ENCODE results near the gene ERBIN.
A peak's percentile ranks its signal among the peaks of the same experiment; 100 is the strongest.
"Not testable (repeated sequence)": the region's sequence is repeated elsewhere in the genome, so short reads cannot be mapped to it uniquely, and the experiment has no call there.

The ERBIN gene

GRCh38 chr5:65895891-65896290, 30.5 kb upstream of the ERBIN start:
- Histone ChIP-seq H3K27ac (ENCODE audit: low read depth, low read length) (no peak overlapping the region), H3K9me3 (ENCODE audit: control insufficient read depth in 1 of 2, low read length in 2 of 2) (no peaks in the 10 kb centered on the region), H3K4me3 (ENCODE audit: low read depth in 1 of 2, low read length in 2 of 2) (no peak overlapping the region), H3K9ac (ENCODE audit: low read depth in 1 of 2, low read length in 2 of 2) (no peak overlapping the region), H3K4me1 (ENCODE audit: control insufficient read depth in 1 of 2, insufficient read depth in 2 of 2, low read length in 2 of 2) (peaks cover 0 to 3% of the 10 kb centered on the region in 2 donors), H3K27me3 (ENCODE audit: control insufficient read depth in 1 of 2, insufficient read depth in 2 of 2, low read length in 2 of 2) (peaks cover 0 to 14% of the 10 kb centered on the region in 2 donors), H3K36me3 (ENCODE audit: control insufficient read depth in 1 of 2, insufficient read depth in 2 of 2, low read length in 2 of 2) (no peaks in the 10 kb centered on the region)

GRCh38 chr5:65900746-65901145, 25.6 kb upstream of the ERBIN start:
- Histone ChIP-seq H3K27ac (ENCODE audit: low read depth, low read length) (no peak overlapping the region), H3K27me3 (ENCODE audit: control insufficient read depth in 1 of 2, insufficient read depth in 2 of 2, low read length in 2 of 2) (peaks cover 3 to 14% of the 10 kb centered on the region in 2 donors), H3K9me3 (ENCODE audit: control insufficient read depth in 1 of 2, low read length in 2 of 2) (no peaks in the 10 kb centered on the region), H3K4me1 (ENCODE audit: control insufficient read depth in 1 of 2, insufficient read depth in 2 of 2, low read length in 2 of 2) (no peaks in the 10 kb centered on the region), H3K9ac (ENCODE audit: low read depth in 1 of 2, low read length in 2 of 2) (no peak overlapping the region), H3K36me3 (ENCODE audit: control insufficient read depth in 1 of 2, insufficient read depth in 2 of 2, low read length in 2 of 2) (no peaks in the 10 kb centered on the region), H3K4me3 (ENCODE audit: low read depth in 1 of 2, low read length in 2 of 2) (no peak overlapping the region)

- Histone ChIP-seq H3K4me1 (ENCODE audit: control insufficient read depth in 1 of 2, insufficient read depth in 2 of 2, low read length in 2 of 2) (no peaks in the 10 kb centered on the region), H3K9ac (ENCODE audit: low read depth in 1 of 2, low read length in 2 of 2) (no peak overlapping the region), H3K9me3 (ENCODE audit: control insufficient read depth in 1 of 2, low read length in 2 of 2) (no peaks in the 10 kb centered on the region), H3K4me3 (ENCODE audit: low read depth in 1 of 2, low read length in 2 of 2) (no peak overlapping the region), H3K27ac (ENCODE audit: low read depth, low read length) (no peak overlapping the region), H3K36me3 (ENCODE audit: control insufficient read depth in 1 of 2, insufficient read depth in 2 of 2, low read length in 2 of 2) (no peaks in the 10 kb centered on the region), H3K27me3 (ENCODE audit: control insufficient read depth in 1 of 2, insufficient read depth in 2 of 2, low read length in 2 of 2) (peaks cover 3 to 7% of the 10 kb centered on the region in 2 donors)
Measured at GRCh38 chr5:65902104-65902503, 24.3 kb upstream of the ERBIN start.

GRCh38 chr5:65903581-65903980, 22.8 kb upstream of the ERBIN start:
- H3K9ac ChIP-seq (ENCODE audit: low read depth in 1 of 2, low read length in 2 of 2) = no peak overlapping the region
- H3K4me3 ChIP-seq (ENCODE audit: low read depth in 1 of 2, low read length in 2 of 2) = no peak overlapping the region
- no peaks in the 10 kb centered on the region for H3K4me1 ChIP-seq (ENCODE audit: control insufficient read depth in 1 of 2, insufficient read depth in 2 of 2, low read length in 2 of 2)
- H3K9me3 ChIP-seq (ENCODE audit: control insufficient read depth in 1 of 2, low read length in 2 of 2) = no peaks in the 10 kb centered on the region
- H3K36me3 ChIP-seq (ENCODE audit: control insufficient read depth in 1 of 2, insufficient read depth in 2 of 2, low read length in 2 of 2) = no peaks in the 10 kb centered on the region
- peaks cover 3 to 7% of the 10 kb centered on the region in 2 donors for H3K27me3 ChIP-seq (ENCODE audit: control insufficient read depth in 1 of 2, insufficient read depth in 2 of 2, low read length in 2 of 2)
- no peak overlapping the region for H3K27ac ChIP-seq (ENCODE audit: low read depth, low read length)

GRCh38 chr5:65906256-65906655, 20.1 kb upstream of the ERBIN start:
- no peaks in the 10 kb centered on the region for H3K4me1 ChIP-seq (ENCODE audit: control insufficient read depth in 1 of 2, insufficient read depth in 2 of 2, low read length in 2 of 2)
- H3K27ac ChIP-seq (ENCODE audit: low read depth, low read length) = no peak overlapping the region
- H3K27me3 ChIP-seq (ENCODE audit: control insufficient read depth in 1 of 2, insufficient read depth in 2 of 2, low read length in 2 of 2) = peaks cover 0 to 3% of the 10 kb centered on the region in 2 donors
- H3K36me3 ChIP-seq (ENCODE audit: control insufficient read depth in 1 of 2, insufficient read depth in 2 of 2, low read length in 2 of 2) = no peaks in the 10 kb centered on the region
- H3K4me3 ChIP-seq (ENCODE audit: low read depth in 1 of 2, low read length in 2 of 2) = no peak overlapping the region
- no peak overlapping the region for H3K9ac ChIP-seq (ENCODE audit: low read depth in 1 of 2, low read length in 2 of 2)
- H3K9me3 ChIP-seq (ENCODE audit: control insufficient read depth in 1 of 2, low read length in 2 of 2) = no peaks in the 10 kb centered on the region

GRCh38 chr5:65907135-65907534, 19.2 kb upstream of the ERBIN start:
- Histone ChIP-seq H3K4me3 (ENCODE audit: low read depth in 1 of 2, low read length in 2 of 2) (no peak overlapping the region), H3K4me1 (ENCODE audit: control insufficient read depth in 1 of 2, insufficient read depth in 2 of 2, low read length in 2 of 2) (no peaks in the 10 kb centered on the region), H3K27me3 (ENCODE audit: control insufficient read depth in 1 of 2, insufficient read depth in 2 of 2, low read length in 2 of 2) (peaks cover 0 to 3% of the 10 kb centered on the region in 2 donors), H3K36me3 (ENCODE audit: control insufficient read depth in 1 of 2, insufficient read depth in 2 of 2, low read length in 2 of 2) (no peaks in the 10 kb centered on the region), H3K9ac (ENCODE audit: low read depth in 1 of 2, low read length in 2 of 2) (no peak overlapping the region), H3K9me3 (ENCODE audit: control insufficient read depth in 1 of 2, low read length in 2 of 2) (no peaks in the 10 kb centered on the region), H3K27ac (ENCODE audit: low read depth, low read length) (no peak overlapping the region)

GRCh38 chr5:65910711-65911110, 15.7 kb upstream of the ERBIN start:
- Histone ChIP-seq H3K27ac (ENCODE audit: low read depth, low read length) (no peak overlapping the region), H3K9me3 (ENCODE audit: control insufficient read depth in 1 of 2, low read length in 2 of 2) (no peaks in the 10 kb centered on the region), H3K4me3 (ENCODE audit: low read depth in 1 of 2, low read length in 2 of 2) (no peak overlapping the region), H3K36me3 (ENCODE audit: control insufficient read depth in 1 of 2, insufficient read depth in 2 of 2, low read length in 2 of 2) (no peaks in the 10 kb centered on the region), H3K9ac (ENCODE audit: low read depth in 1 of 2, low read length in 2 of 2) (no peak overlapping the region), H3K4me1 (ENCODE audit: control insufficient read depth in 1 of 2, insufficient read depth in 2 of 2, low read length in 2 of 2) (peaks cover 6 to 13% of the 10 kb centered on the region in 2 donors), H3K27me3 (ENCODE audit: control insufficient read depth in 1 of 2, insufficient read depth in 2 of 2, low read length in 2 of 2) (no peaks in the 10 kb centered on the region)

- no peak overlapping the region for H3K9ac ChIP-seq (ENCODE audit: low read depth in 1 of 2, low read length in 2 of 2)
- no peaks in the 10 kb centered on the region for H3K27me3 ChIP-seq (ENCODE audit: control insufficient read depth in 1 of 2, insufficient read depth in 2 of 2, low read length in 2 of 2)
- H3K4me3 ChIP-seq (ENCODE audit: low read depth in 1 of 2, low read length in 2 of 2) = no peak overlapping the region
- H3K36me3 ChIP-seq (ENCODE audit: control insufficient read depth in 1 of 2, insufficient read depth in 2 of 2, low read length in 2 of 2) = no peaks in the 10 kb centered on the region
- no peak overlapping the region for H3K27ac ChIP-seq (ENCODE audit: low read depth, low read length)
- no peaks in the 10 kb centered on the region for H3K9me3 ChIP-seq (ENCODE audit: control insufficient read depth in 1 of 2, low read length in 2 of 2)
- H3K4me1 ChIP-seq (ENCODE audit: control insufficient read depth in 1 of 2, insufficient read depth in 2 of 2, low read length in 2 of 2) = peaks cover 15 to 21% of the 10 kb centered on the region in 2 donors
Measured at GRCh38 chr5:65912311-65912710, 14.1 kb upstream of the ERBIN start.

- peaks cover 15 to 21% of the 10 kb centered on the region in 2 donors for H3K4me1 ChIP-seq (ENCODE audit: control insufficient read depth in 1 of 2, insufficient read depth in 2 of 2, low read length in 2 of 2)
- no peak overlapping the region for H3K27ac ChIP-seq (ENCODE audit: low read depth, low read length)
- no peaks in the 10 kb centered on the region for H3K9me3 ChIP-seq (ENCODE audit: control insufficient read depth in 1 of 2, low read length in 2 of 2)
- H3K4me3 ChIP-seq (ENCODE audit: low read depth in 1 of 2, low read length in 2 of 2) = no peak overlapping the region
- no peaks in the 10 kb centered on the region for H3K36me3 ChIP-seq (ENCODE audit: control insufficient read depth in 1 of 2, insufficient read depth in 2 of 2, low read length in 2 of 2)
- H3K27me3 ChIP-seq (ENCODE audit: control insufficient read depth in 1 of 2, insufficient read depth in 2 of 2, low read length in 2 of 2) = no peaks in the 10 kb centered on the region
- no peak overlapping the region for H3K9ac ChIP-seq (ENCODE audit: low read depth in 1 of 2, low read length in 2 of 2)
Measured at GRCh38 chr5:65913519-65913918, 12.9 kb upstream of the ERBIN start.

- Histone ChIP-seq H3K36me3 (ENCODE audit: control insufficient read depth in 1 of 2, insufficient read depth in 2 of 2, low read length in 2 of 2) (no peaks in the 10 kb centered on the region), H3K27me3 (ENCODE audit: control insufficient read depth in 1 of 2, insufficient read depth in 2 of 2, low read length in 2 of 2) (no peaks in the 10 kb centered on the region), H3K9me3 (ENCODE audit: control insufficient read depth in 1 of 2, low read length in 2 of 2) (no peaks in the 10 kb centered on the region), H3K4me3 (ENCODE audit: low read depth in 1 of 2, low read length in 2 of 2) (peak overlapping the region in 1 of 2 donors; percentile 46), H3K9ac (ENCODE audit: low read depth in 1 of 2, low read length in 2 of 2) (no peak overlapping the region), H3K4me1 (ENCODE audit: control insufficient read depth in 1 of 2, insufficient read depth in 2 of 2, low read length in 2 of 2) (peaks cover 15 to 21% of the 10 kb centered on the region in 2 donors), H3K27ac (ENCODE audit: low read depth, low read length) (no peak overlapping the region)
Measured at GRCh38 chr5:65914641-65915196, 11.7 kb upstream of the ERBIN start.

GRCh38 chr5:65915661-65916060, 10.7 kb upstream of the ERBIN start:
- H3K27me3 ChIP-seq (ENCODE audit: control insufficient read depth in 1 of 2, insufficient read depth in 2 of 2, low read length in 2 of 2); H3K9ac ChIP-seq (ENCODE audit: low read depth in 1 of 2, low read length in 2 of 2); H3K4me3 ChIP-seq (ENCODE audit: low read depth in 1 of 2, low read length in 2 of 2); H3K27ac ChIP-seq (ENCODE audit: low read depth, low read length); H3K36me3 ChIP-seq (ENCODE audit: control insufficient read depth in 1 of 2, insufficient read depth in 2 of 2, low read length in 2 of 2); H3K9me3 ChIP-seq (ENCODE audit: control insufficient read depth in 1 of 2, low read length in 2 of 2): not testable (repeated sequence)
- H3K4me1 ChIP-seq (ENCODE audit: control insufficient read depth in 1 of 2, insufficient read depth in 2 of 2, low read length in 2 of 2) = peaks cover 15 to 24% of the 10 kb centered on the region in 2 donors

Data from duodenal mucosa (tissue), 2 donors.